ENCODE measurements around the gene PTPRK. TPM values are rescaled to one million over a fixed set of nuclear protein-coding genes. Genes with fewer than 3 reads are reported as not detected.

PTPRK gene
- total and polyA plus RNA-seq, 5 donors from 2014 or later, result 0.16 to 1.0 (median 0.45) TPM; not detected in 1

DNA sequence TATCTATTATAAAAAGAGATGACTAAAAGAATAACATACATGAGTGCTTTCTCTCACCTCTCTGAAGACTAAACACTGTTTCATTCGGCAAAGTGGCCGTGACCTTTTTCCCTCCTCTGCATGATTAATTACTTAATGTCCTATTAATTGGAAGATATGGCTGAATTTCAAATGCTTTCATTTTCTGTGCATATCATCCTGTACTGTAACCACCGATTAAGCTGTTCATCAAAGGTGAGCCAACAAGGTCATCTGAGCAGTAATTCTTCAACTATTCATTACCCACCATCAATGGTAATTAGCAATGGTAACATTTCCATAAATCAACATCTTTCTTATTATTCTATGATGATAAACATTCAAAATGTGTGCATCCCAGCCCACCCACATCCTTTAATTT, 125.2 kb downstream of the PTPRK start:
- Mint-ChIP-seq H3K9me3 (peaks cover 0 to 2% (median 0%) of the 10 kb centered on the region in 7 donors), H3K27ac (no peak overlapping the region), H3K36me3 (no peaks in the 10 kb centered on the region), H3K27me3 (no peaks in the 10 kb centered on the region), H3K4me1 (peaks cover 0 to 3% (median 0%) of the 10 kb centered on the region in 4 donors), H3K4me3 (no peak overlapping the region)
- no peak overlapping the region for H3K27ac ChIP-seq (ENCODE audit: insufficient read depth, low read length, poor library complexity, severe bottlenecking)
- H3K36me3 ChIP-seq (ENCODE audit: control insufficient read depth, insufficient read depth, low read length), result no peaks in the 10 kb centered on the region
- no peak for ATAC-seq (ENCODE audit: low read depth in 2 of 2)
- no peaks in the 10 kb centered on the region for H3K9me3 ChIP-seq (ENCODE audit: control insufficient read depth in 2 of 2, low read length in 2 of 2)
- no peaks in the 10 kb centered on the region for H3K27me3 ChIP-seq (ENCODE audit: control insufficient read depth, insufficient read depth, low read length)
- DNase-seq, result no peak
- no peak overlapping the region for H3K4me3 ChIP-seq (ENCODE audit: low read depth, low read length)
- no peaks in the 10 kb centered on the region for H3K4me1 ChIP-seq (ENCODE audit: control insufficient read depth, insufficient read depth, low read length, poor library complexity, severe bottlenecking)

DNA sequence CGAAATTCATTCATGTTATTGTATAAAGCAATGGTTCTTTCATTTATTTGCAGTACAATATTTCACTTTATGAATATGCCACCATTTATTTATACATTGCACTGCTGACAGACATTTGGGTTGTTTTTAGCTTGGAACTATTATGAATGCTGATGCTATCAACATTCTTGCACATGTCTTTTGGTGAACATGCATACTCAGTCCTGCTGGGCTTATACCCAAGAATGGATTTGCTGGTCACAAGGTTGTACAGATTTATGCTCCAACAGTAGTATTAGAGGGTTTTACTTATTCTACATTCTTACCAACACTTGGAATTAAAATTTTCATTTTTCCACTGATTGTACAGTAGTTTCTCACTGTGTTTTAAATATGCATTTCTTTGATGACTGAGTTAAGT, 126.2 kb downstream of the PTPRK start:
- no peak overlapping the region for H3K4me3 ChIP-seq (ENCODE audit: low read depth, low read length)
- H3K27ac Mint-ChIP-seq, result peak overlapping the region in 1 of 3 donors; percentile 4
- no peaks in the 10 kb centered on the region for H3K27me3 Mint-ChIP-seq
- no peak overlapping the region for H3K4me3 Mint-ChIP-seq
- H3K4me1 ChIP-seq (ENCODE audit: control insufficient read depth, insufficient read depth, low read length, poor library complexity, severe bottlenecking), result no peaks in the 10 kb centered on the region
- H3K36me3 Mint-ChIP-seq, result no peaks in the 10 kb centered on the region
- ATAC-seq (ENCODE audit: low read depth in 2 of 2), result no peak
- no peaks in the 10 kb centered on the region for H3K36me3 ChIP-seq (ENCODE audit: control insufficient read depth, insufficient read depth, low read length)
- peaks cover 0 to 3% (median 0%) of the 10 kb centered on the region in 4 donors for H3K4me1 Mint-ChIP-seq
- H3K27me3 ChIP-seq (ENCODE audit: control insufficient read depth, insufficient read depth, low read length), result no peaks in the 10 kb centered on the region
- H3K27ac ChIP-seq (ENCODE audit: insufficient read depth, low read length, poor library complexity, severe bottlenecking), result no peak overlapping the region
- no peak for DNase-seq
- H3K9me3 ChIP-seq (ENCODE audit: control insufficient read depth in 2 of 2, low read length in 2 of 2), result no peaks in the 10 kb centered on the region
- peaks cover 0 to 2% (median 0%) of the 10 kb centered on the region in 7 donors for H3K9me3 Mint-ChIP-seq

DNA sequence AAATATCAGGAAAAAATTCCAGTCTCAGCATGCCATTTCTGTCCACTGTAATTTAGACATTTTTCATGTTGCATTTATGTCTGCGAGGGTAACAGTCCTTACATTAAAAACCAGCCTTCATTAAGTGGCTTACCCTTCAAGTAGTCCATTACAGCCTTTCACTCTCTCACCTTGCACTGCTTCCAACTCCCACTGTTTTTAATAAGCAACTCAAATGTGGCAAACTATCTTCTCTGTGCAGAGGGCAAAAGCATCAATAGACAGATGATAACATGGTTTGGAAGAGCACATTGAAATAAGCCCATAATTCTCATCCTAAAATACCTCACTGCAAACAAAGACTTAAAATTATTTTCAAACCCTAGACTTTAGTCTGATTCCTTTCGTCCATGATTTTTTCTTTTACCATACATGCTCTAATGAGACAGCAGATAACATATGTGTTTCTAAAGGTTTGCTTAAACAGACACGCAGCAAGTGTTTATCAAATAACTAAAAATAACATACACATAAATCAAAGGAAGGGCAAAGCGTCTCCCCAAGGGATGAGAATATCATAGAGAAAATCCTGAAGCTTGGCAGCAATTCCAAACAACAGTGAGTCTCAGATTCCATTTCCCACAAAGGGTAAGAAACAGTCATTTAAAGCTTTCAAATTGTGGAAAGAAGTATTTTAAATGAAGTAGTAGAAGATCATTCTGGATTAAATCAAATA, 130.4 kb downstream of the PTPRK start:
- H3K27ac ChIP-seq (ENCODE audit: insufficient read depth, low read length, poor library complexity, severe bottlenecking), result no peak overlapping the region
- Mint-ChIP-seq H3K36me3 (no peaks in the 10 kb centered on the region), H3K9me3 (peaks cover 0 to 2% (median 0%) of the 10 kb centered on the region in 7 donors), H3K27me3 (no peaks in the 10 kb centered on the region), H3K4me3 (no peak overlapping the region), H3K27ac (no peak overlapping the region), H3K4me1 (peaks cover 0 to 3% (median 0%) of the 10 kb centered on the region in 4 donors)
- ATAC-seq (ENCODE audit: low read depth in 2 of 2) (no peak), DNase-seq (no peak)
- H3K9me3 ChIP-seq (ENCODE audit: control insufficient read depth in 2 of 2, low read length in 2 of 2), result no peaks in the 10 kb centered on the region
- H3K27me3 ChIP-seq (ENCODE audit: control insufficient read depth, insufficient read depth, low read length), result no peaks in the 10 kb centered on the region
- no peak overlapping the region for H3K4me3 ChIP-seq (ENCODE audit: low read depth, low read length)
- H3K36me3 ChIP-seq (ENCODE audit: control insufficient read depth, insufficient read depth, low read length), result no peaks in the 10 kb centered on the region
- H3K4me1 ChIP-seq (ENCODE audit: control insufficient read depth, insufficient read depth, low read length, poor library complexity, severe bottlenecking), result no peaks in the 10 kb centered on the region

DNA sequence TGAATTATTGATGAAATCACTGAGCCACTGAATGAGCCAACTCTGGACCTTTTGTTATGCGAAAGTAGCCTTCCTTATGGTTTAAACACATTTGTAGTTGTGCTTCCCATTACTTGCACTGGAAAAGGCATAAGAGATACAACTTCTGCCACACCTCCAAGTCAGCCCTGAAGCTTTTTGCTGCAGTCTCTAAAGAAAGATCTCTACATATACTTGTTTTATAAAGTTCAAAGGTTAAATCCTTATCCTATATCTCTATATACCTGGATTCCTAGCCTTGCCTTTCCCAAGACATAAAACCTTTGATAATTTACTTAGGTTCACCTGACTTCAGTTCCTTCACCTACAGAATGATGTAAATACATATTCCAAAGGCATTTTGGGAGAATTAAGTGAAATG, 132.0 kb downstream of the PTPRK start:
- DNase-seq (no peak), ATAC-seq (ENCODE audit: low read depth in 2 of 2) (no peak)
- no peaks in the 10 kb centered on the region for H3K4me1 ChIP-seq (ENCODE audit: control insufficient read depth, insufficient read depth, low read length, poor library complexity, severe bottlenecking)
- H3K27me3 ChIP-seq (ENCODE audit: control insufficient read depth, insufficient read depth, low read length), result no peaks in the 10 kb centered on the region
- no peak overlapping the region for H3K27ac ChIP-seq (ENCODE audit: insufficient read depth, low read length, poor library complexity, severe bottlenecking)
- Mint-ChIP-seq H3K36me3 (no peaks in the 10 kb centered on the region), H3K4me1 (peaks cover 0 to 3% (median 0%) of the 10 kb centered on the region in 4 donors), H3K27ac (no peak overlapping the region), H3K9me3 (peaks cover 0 to 1% (median 0%) of the 10 kb centered on the region in 7 donors), H3K4me3 (no peak overlapping the region), H3K27me3 (no peaks in the 10 kb centered on the region)
- no peaks in the 10 kb centered on the region for H3K36me3 ChIP-seq (ENCODE audit: control insufficient read depth, insufficient read depth, low read length)
- no peaks in the 10 kb centered on the region for H3K9me3 ChIP-seq (ENCODE audit: control insufficient read depth in 2 of 2, low read length in 2 of 2)
- no peak overlapping the region for H3K4me3 ChIP-seq (ENCODE audit: low read depth, low read length)

DNA sequence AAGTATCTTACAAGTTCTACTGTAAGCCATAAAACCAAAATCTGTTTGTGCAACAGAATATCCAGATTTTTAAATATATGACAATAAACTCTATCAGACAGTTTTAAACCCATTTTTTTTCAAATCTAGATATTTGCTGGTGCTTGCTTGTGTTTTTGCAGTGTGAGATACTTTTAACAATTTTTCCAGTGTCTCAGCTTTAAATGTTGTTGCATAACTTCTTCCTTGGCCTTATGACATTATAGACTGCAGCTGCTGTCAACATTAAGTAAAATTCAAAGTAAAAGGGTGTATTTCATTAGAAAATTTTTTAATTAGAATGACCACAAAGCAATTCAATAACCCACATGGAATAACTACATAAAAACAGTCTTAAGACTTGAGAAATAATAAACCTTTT, 139.5 kb downstream of the PTPRK start:
- Histone ChIP-seq H3K36me3 (ENCODE audit: control insufficient read depth, insufficient read depth, low read length) (no peaks in the 10 kb centered on the region), H3K27me3 (ENCODE audit: control insufficient read depth, insufficient read depth, low read length) (no peaks in the 10 kb centered on the region), H3K9me3 (ENCODE audit: control insufficient read depth in 2 of 2, low read length in 2 of 2) (no peaks in the 10 kb centered on the region), H3K4me3 (ENCODE audit: low read depth, low read length) (no peak overlapping the region), H3K4me1 (ENCODE audit: control insufficient read depth, insufficient read depth, low read length, poor library complexity, severe bottlenecking) (no peaks in the 10 kb centered on the region), H3K27ac (ENCODE audit: insufficient read depth, low read length, poor library complexity, severe bottlenecking) (no peak overlapping the region)
- Mint-ChIP-seq H3K4me1 (no peaks in the 10 kb centered on the region), H3K36me3 (no peaks in the 10 kb centered on the region), H3K27me3 (no peaks in the 10 kb centered on the region), H3K9me3 (peaks cover 0 to 9% (median 0%) of the 10 kb centered on the region in 7 donors), H3K27ac (no peak overlapping the region), H3K4me3 (no peak overlapping the region)
- ATAC-seq (ENCODE audit: low read depth in 2 of 2) (no peak), DNase-seq (no peak)

DNA sequence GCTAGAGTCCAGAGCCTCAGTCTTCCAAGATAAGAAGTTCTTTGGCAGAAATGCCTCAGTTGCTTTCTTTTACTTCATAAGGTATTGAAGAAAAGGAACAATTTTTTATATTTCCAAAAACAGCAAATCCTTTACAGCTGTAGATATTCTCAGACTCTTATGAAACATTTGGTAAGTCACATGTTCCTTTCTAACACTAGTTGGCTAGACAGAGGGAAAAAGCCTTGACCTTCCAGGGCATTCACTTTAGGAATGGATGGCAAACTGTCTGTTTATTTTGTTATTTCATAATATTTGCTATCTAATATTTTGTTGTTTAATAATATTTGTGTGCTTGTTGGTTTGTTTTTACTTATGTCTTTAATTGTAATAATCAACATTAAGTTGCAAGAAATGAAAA, 140.8 kb downstream of the PTPRK start:
- H3K27me3 Mint-ChIP-seq, result no peaks in the 10 kb centered on the region
- H3K4me3 Mint-ChIP-seq, result no peak overlapping the region
- H3K27ac ChIP-seq (ENCODE audit: insufficient read depth, low read length, poor library complexity, severe bottlenecking), result no peak overlapping the region
- H3K36me3 Mint-ChIP-seq, result no peaks in the 10 kb centered on the region
- DNase-seq, result no peak
- H3K9me3 Mint-ChIP-seq, result peaks cover 0 to 9% (median 2%) of the 10 kb centered on the region in 7 donors
- H3K4me1 Mint-ChIP-seq, result no peaks in the 10 kb centered on the region
- no peak overlapping the region for H3K27ac Mint-ChIP-seq
- no peaks in the 10 kb centered on the region for H3K27me3 ChIP-seq (ENCODE audit: control insufficient read depth, insufficient read depth, low read length)
- H3K4me3 ChIP-seq (ENCODE audit: low read depth, low read length), result no peak overlapping the region
- no peak for ATAC-seq (ENCODE audit: low read depth in 2 of 2)
- H3K9me3 ChIP-seq (ENCODE audit: control insufficient read depth in 2 of 2, low read length in 2 of 2), result no peaks in the 10 kb centered on the region
- H3K4me1 ChIP-seq (ENCODE audit: control insufficient read depth, insufficient read depth, low read length, poor library complexity, severe bottlenecking), result no peaks in the 10 kb centered on the region
- H3K36me3 ChIP-seq (ENCODE audit: control insufficient read depth, insufficient read depth, low read length), result no peaks in the 10 kb centered on the region

DNA sequence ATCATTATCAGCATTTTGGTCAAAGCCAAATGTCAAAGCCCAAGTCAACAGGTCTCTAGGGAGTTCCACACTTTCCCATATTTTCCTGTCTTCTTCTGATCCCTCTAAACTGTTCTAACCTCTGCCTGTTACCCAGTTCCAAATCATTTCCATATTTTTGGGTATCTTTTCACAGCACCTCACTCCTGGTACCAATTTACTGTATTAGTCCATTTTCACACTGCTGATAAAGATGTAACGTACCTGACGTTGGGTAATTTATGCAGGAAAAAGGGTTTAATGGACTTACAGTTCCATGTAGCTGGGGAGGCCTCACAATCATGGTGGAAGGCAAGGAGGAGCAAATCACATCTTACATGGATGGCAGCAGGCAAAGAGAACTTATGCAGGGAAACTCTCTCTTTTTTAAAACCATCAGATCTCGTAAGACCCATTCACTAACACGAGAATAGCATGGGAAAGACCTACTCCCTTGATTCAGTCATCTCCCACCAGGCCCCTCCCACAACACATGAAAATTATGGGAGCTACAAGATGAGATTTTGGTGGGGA, 143.4 kb downstream of the PTPRK start:
- H3K4me3 Mint-ChIP-seq, result no peak overlapping the region
- H3K27me3 ChIP-seq (ENCODE audit: control insufficient read depth, insufficient read depth, low read length), result no peaks in the 10 kb centered on the region
- no peak overlapping the region for H3K27ac Mint-ChIP-seq

DNA sequence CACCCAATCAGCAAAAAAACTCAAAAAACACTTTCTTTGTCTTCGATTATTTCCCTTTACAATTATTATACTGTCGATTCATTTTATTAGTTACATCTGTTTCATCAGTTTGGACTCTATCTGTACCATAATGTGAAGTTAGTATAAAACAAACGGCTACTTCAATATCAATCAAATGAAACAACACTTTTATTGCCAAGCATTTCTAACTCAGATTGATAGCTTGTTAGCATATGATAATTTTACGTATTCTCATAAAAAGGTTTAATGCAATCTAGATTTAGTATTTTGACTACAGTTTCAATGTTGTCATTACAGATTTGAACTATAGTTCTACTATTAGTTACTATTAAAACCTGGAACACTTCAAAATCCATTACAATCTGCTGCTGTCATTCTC, 149.3 kb downstream of the PTPRK start:
- Mint-ChIP-seq H3K9me3 (peaks cover 0 to 6% (median 0%) of the 10 kb centered on the region in 7 donors), H3K27ac (no peak overlapping the region), H3K4me1 (no peaks in the 10 kb centered on the region), H3K4me3 (no peak overlapping the region), H3K27me3 (no peaks in the 10 kb centered on the region), H3K36me3 (no peaks in the 10 kb centered on the region)
- Histone ChIP-seq H3K27ac (ENCODE audit: insufficient read depth, low read length, poor library complexity, severe bottlenecking) (no peak overlapping the region), H3K4me3 (ENCODE audit: low read depth, low read length) (no peak overlapping the region), H3K4me1 (ENCODE audit: control insufficient read depth, insufficient read depth, low read length, poor library complexity, severe bottlenecking) (no peaks in the 10 kb centered on the region), H3K36me3 (ENCODE audit: control insufficient read depth, insufficient read depth, low read length) (no peaks in the 10 kb centered on the region), H3K9me3 (ENCODE audit: control insufficient read depth in 2 of 2, low read length in 2 of 2) (no peaks in the 10 kb centered on the region), H3K27me3 (ENCODE audit: control insufficient read depth, insufficient read depth, low read length) (no peaks in the 10 kb centered on the region)
- ATAC-seq (ENCODE audit: low read depth in 2 of 2) (no peak), DNase-seq (no peak)

More for the DNA sequence above, 143.4 kb downstream of the PTPRK start:
- H3K4me3 ChIP-seq (ENCODE audit: low read depth, low read length), result no peak overlapping the region
- Mint-ChIP-seq H3K9me3 (peaks cover 0 to 9% (median 6%) of the 10 kb centered on the region in 7 donors), H3K27me3 (no peaks in the 10 kb centered on the region), H3K4me1 (no peaks in the 10 kb centered on the region), H3K36me3 (no peaks in the 10 kb centered on the region)
- DNase-seq (no peak), ATAC-seq (ENCODE audit: low read depth in 2 of 2) (no peak)
- H3K27ac ChIP-seq (ENCODE audit: insufficient read depth, low read length, poor library complexity, severe bottlenecking), result no peak overlapping the region
- no peaks in the 10 kb centered on the region for H3K36me3 ChIP-seq (ENCODE audit: control insufficient read depth, insufficient read depth, low read length)
- no peaks in the 10 kb centered on the region for H3K4me1 ChIP-seq (ENCODE audit: control insufficient read depth, insufficient read depth, low read length, poor library complexity, severe bottlenecking)
- H3K9me3 ChIP-seq (ENCODE audit: control insufficient read depth in 2 of 2, low read length in 2 of 2), result no peaks in the 10 kb centered on the region
